Measurements from ENCODE around the gene CEP170.
"Not testable (repeated sequence)": the region's sequence is repeated elsewhere in the genome, so short reads cannot be mapped to it uniquely, and the experiment has no call there.

Gene CEP170

DNA sequence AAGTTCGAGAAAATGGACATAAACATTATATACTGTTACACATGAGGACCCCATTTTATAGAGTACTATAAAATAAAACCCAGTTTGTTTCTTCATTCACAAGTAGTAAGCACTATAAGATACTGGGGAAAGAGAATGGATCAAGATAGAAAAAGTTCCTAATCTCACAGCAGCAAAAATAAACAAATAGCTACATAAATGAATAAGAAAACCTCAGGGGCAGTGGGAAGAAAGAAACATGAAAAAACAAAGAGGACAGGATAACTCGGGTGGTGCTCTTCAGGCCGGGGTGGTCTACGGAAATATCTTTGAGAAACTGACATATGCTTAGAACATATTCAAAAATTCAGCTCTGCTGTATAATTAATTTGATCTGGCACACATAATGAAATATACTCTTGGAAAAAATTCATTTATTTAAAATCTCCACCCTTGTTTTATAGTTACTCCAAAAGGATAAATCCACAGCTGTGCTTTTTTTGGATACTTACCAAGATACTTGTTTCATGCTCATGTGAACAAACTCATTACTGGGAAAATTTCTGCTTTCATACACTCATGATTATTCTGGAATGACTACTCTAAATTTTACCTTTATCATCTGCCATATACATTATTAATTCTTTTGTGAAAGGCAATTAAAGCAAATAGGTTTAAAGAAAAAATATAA is 20.0 kb downstream of the CEP170 start:
- DNase-seq (ENCODE audit: low read depth, low spot score): peak; percentile 53

- peak; percentile 16 for DNase-seq (ENCODE audit: low read depth, low spot score)
Observed at GRCh38 chr1:243233908-243234307, 21.2 kb downstream of the CEP170 start.

DNA sequence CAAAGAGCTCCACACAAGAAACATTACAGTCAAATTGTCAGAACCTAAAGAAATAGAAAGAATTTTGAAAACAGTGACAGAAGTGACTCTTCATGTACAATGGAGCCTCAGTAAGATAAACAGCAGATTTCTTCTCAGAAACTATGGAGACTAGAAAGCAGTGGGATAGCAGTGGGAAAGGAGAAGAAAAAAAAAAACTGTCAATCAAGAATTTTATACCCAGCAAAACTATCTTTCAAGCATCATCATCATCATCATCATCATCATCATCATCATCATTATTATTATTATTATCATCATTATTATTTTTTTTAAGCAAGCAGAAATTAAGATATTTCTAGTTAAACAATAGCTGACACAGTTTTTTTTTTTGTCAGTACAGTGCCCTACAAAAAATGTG is 24.2 kb downstream of the CEP170 start:
- peak; percentile 20 for DNase-seq (ENCODE audit: low read depth, low spot score)

DNA sequence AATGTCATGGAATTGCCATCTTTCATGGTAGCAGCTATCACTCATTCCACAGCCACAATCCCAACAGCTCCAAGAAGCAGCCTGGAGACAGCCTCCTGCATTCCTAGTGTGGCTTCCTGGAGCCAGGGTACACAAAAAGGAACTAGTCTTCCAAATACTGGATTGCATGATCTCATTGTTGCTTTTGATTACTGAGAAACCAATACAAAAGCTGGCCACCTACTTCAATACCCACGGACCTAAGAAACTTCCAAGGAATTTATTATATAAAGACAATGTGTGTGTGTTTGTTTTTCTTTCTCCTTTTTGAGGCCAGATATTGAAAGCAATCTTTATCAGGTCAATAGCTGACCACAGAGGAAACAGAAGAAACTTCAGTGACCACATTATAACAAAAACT is 25.6 kb downstream of the CEP170 start:
- peak; percentile 29 for DNase-seq (ENCODE audit: low read depth, low spot score)

DNA sequence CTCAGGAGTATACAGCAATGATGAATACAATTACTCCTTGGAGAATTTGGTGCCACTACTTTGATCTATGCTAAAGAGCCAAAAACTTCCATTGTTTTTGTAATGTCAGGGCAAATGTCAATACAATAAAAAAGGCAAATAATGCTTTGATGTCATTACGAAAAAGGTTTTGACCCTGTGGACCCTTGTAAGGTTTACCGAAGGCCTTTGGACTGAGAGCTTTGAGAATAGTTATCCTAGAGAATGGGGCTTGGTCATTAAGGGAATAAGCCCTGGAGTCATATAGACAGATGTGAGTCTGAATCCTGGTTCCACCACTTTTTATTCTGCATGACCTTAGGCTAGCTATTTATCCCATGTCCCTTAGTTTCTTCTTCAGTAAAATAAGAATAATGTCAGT is 27.5 kb downstream of the CEP170 start:
- no peak for DNase-seq (ENCODE audit: low read depth, low spot score)

GRCh38 chr1:243218059-243218458 is 37.0 kb downstream of the CEP170 start:
- DNase-seq (ENCODE audit: low read depth, low spot score): no peak

DNA sequence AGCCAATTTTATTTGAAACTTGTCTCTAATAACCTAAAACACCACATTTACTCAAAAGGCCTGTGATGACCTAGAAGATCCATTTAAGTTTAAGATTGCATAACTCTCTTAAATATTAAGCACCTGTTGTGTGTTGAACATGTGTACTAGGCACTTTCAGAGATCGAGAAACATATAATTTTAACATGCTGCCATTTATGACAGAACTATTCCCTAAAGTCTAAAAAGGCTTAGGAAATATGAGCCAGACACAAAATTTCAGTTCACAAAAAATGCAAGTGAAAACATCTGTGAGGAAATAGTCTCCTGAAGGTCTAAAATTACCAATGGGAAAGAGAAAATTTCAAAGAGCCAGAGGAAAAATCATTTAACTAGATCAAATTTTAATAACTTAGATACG is 37.7 kb downstream of the CEP170 start:
- DNase-seq (ENCODE audit: low read depth, low spot score): no peak

DNA sequence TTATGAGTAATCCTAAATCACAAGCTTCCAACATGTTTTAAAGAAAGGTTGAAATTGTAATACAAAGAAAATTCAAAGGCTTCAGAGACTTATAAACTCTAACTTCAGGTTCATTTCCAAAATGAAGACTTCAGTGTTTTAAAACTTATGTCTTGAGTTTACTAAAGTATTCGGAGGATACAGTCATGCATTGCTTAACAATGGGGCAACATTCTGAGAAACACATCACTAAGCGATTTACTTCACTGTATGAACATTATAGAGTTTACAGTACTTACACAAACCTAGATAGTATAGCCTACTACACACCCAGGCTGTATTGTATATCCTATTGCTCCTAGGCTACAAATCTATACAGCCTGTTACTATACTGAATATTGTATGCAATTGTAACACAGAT is 38.3 kb downstream of the CEP170 start:
- DNase-seq (ENCODE audit: low read depth, low spot score): no peak

- not testable (repeated sequence) for DNase-seq (ENCODE audit: low read depth, low spot score)
Observed at GRCh38 chr1:243215276-243215875, 39.7 kb downstream of the CEP170 start.

DNA sequence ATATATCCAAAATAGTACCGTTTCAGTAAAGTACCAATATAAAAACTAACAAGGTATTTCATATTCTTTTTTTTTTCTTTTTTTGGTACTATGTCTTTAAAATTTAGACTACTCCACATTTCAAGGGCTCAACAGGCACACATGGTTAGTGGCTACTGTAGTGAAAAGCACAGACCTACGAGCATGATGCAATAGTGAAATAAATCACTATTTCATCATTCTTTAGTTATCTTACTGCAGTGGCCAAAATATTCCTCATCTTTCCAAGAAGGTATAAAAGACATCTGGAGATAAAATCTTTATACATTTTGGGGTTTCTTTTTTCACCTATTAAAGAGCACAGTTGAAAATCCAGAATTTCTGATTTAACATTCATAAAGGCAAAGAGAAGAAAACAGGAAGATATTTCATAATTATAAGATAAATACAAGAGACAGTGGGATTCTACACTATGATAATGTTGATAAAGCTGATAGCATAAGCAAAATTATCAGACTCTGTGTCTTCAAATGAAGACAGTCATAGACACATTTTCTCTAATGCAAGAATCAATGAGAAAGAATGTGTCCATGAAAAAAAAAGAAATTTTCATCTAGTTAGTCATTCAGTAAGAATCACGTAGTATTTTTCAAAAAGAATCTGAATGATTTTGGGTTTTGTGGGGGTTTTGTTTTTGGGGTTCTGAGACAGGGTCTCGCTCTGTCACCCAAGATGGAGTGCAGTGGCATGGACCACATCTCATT is 41.9 kb downstream of the CEP170 start:
- peak; percentile 12 for DNase-seq (ENCODE audit: low read depth, low spot score)

GRCh38 chr1:243211984-243212383 is 43.1 kb downstream of the CEP170 start:
- peak; percentile 41 for DNase-seq (ENCODE audit: low read depth, low spot score)

- peak; percentile 79 for DNase-seq (ENCODE audit: low read depth, low spot score)
Observed at GRCh38 chr1:243205026-243205501, 50.0 kb downstream of the CEP170 start.

- DNase-seq (ENCODE audit: low read depth, low spot score): not testable (repeated sequence)
Observed at GRCh38 chr1:243204336-243204735, 50.7 kb downstream of the CEP170 start.

GRCh38 chr1:243203196-243203595 is 51.9 kb downstream of the CEP170 start:
- DNase-seq (ENCODE audit: low read depth, low spot score): not testable (repeated sequence)

GRCh38 chr1:243201316-243201715 is 53.8 kb downstream of the CEP170 start:
- DNase-seq (ENCODE audit: low read depth, low spot score): not testable (repeated sequence)

DNA sequence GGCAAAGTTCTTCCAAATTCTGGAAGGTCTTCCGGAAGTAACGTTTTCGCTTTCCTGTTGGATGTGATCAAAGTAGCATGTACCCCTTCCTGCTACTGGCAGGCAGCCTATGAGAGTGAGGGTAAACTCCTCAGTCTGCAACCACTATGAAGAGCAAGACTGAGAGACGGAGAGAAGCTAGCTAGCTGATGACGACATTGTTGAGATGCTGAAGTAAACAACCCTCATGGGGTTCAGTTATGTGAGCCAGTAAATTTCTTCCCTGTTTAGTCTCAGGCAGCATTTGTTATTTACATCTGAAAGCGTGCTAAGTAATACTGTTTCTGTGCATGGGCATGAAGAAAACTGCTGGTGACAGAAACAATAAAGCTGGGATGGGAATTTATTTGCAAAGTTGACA is 57.6 kb downstream of the CEP170 start:
- not testable (repeated sequence) for DNase-seq (ENCODE audit: low read depth, low spot score)

DNA sequence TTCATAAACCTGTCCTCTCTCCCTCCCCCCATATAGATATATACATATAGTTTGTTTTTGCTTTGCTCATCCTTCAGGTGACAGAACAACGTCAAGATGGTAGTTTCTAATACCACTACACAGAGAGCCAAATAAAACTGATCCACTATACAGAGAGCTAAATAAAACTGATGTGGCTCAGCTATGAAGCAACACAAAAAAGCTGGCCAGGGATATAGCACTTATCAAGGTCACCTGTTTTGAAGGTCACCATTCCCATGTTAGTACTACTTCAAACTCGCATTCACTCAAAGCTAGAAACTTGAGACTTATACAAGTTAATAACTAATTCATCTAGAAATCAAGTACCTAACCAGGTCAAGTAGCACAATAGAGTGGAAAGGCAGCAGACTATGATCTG is 61.8 kb downstream of the CEP170 start:
- DNase-seq (ENCODE audit: low read depth, low spot score): not testable (repeated sequence)

- DNase-seq (ENCODE audit: low read depth, low spot score): not testable (repeated sequence)
Observed at GRCh38 chr1:243186201-243186995, 68.7 kb downstream of the CEP170 start.

GRCh38 chr1:243184787-243185186 is 70.3 kb downstream of the CEP170 start:
- DNase-seq (ENCODE audit: low read depth, low spot score): not testable (repeated sequence)

DNA sequence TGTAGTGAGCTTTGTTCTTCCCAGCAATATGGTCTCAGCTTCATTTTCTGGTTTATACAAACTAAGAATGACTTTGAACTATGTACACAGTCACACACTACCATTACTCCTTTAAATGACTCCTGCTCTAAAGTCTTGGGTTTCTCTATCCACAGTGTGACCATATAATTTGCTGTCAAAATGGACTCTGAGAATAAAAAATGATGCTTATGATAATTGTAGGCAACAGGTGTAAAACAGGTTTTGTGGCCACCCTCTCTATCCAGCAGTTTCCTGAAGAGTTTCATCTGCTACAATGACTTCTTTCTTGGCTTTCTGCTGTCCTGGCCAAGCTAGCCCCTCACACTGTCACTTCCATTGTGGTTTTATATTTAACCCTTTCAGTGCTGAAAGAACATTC is 71.4 kb downstream of the CEP170 start:
- not testable (repeated sequence) for DNase-seq (ENCODE audit: low read depth, low spot score)

GRCh38 chr1:243183176-243183575 is 71.9 kb downstream of the CEP170 start:
- DNase-seq (ENCODE audit: low read depth, low spot score): not testable (repeated sequence)

DNA sequence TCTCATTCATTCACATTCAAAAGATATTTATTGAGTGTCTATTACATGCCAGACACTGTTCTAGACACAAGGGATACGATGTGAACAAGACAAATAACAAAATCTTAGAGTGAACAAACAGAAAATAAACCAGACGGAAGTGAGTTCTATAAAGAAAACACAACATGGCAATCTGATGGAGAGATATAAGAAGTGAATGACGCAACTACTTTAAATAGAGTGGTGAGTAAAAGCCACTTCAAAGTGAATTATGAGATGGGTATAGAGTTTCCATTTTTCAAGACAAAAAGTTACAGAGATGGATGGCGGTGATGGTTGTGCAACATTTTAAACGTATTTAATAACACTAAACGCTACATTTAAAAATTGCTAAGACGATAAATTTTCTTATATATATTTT is 75.4 kb downstream of the CEP170 start:
- DNase-seq (ENCODE audit: low read depth, low spot score): no peak
